OCI-LY3 (cell line): Measurements from ENCODE around the gene WNT11.

ENCODE experiments used
- EZH2phosphoT487 ChIP-seq: fragments of 200-600 bp; shearing (Covaris generic); IDR thresholded peaks from 2 replicates; pipeline ENCODE4 v1.6.1; 2018; ENCODE audit warnings: antibody characterized with exemption, mixed run types, low read depth
- TF ChIP-seq, protein P1 (sequence below): fragments of 200-600, 300-600 bp; sonication (generic); IDR thresholded peaks from 2 replicates; pipeline ENCODE4 v1.5.1; 2014; ENCODE audit warnings: antibody characterized with exemption, low read length, low read depth

DNA sequence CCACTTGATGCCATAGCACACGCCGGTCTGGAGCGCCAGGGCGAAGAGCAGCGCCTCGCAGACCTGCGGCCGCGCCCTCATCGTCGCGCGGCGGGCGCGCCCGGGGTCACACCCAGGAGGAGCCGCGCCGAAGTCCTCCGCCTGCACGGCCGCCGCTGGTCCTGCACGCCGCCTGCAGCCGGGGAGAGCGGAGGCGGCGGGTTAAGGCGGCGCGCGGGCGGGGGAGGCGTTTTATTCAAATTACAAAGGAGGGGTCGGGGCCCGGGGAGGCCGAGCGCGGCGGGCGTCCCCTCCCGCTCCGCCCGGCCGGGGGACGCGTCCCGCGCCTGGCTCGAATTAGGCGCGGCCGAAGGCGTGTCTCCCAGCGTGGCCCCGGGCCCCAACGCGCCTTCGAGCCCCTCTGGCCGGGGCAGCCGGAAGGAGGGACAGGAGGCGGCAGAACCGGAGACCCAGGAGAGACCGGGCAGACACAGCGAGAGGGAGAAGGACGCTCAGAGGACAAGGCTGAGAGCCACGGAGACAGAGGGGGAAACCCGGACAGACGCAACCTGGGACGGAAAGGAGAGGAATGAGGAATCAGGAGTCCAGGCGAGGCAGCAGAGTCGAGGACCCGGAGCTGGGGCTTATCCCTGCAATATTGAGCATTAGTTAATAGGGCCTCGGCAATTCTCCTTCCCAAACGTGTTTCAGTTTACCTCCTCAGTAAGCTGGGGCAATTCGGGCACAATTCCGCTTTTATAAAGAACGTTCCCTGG is at the start of gene WNT11:
- TF ChIP-seq, protein P1, sequence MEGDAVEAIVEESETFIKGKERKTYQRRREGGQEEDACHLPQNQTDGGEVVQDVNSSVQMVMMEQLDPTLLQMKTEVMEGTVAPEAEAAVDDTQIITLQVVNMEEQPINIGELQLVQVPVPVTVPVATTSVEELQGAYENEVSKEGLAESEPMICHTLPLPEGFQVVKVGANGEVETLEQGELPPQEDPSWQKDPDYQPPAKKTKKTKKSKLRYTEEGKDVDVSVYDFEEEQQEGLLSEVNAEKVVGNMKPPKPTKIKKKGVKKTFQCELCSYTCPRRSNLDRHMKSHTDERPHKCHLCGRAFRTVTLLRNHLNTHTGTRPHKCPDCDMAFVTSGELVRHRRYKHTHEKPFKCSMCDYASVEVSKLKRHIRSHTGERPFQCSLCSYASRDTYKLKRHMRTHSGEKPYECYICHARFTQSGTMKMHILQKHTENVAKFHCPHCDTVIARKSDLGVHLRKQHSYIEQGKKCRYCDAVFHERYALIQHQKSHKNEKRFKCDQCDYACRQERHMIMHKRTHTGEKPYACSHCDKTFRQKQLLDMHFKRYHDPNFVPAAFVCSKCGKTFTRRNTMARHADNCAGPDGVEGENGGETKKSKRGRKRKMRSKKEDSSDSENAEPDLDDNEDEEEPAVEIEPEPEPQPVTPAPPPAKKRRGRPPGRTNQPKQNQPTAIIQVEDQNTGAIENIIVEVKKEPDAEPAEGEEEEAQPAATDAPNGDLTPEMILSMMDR = no peak
- TF ChIP-seq EZH2phosphoT487 = no peak
